Measurements from ENCODE around the gene EFCC1. TPM values are rescaled to one million over a fixed set of nuclear protein-coding genes. Genes with fewer than 3 reads are reported as not detected.

The EFCC1 gene
- total and polyA plus RNA-seq, 2 of the 8 experiments (the other 6 are each of a cell fraction or from before 2014, with no cell fraction given), result 0.14 to 0.37 TPM

- Histone ChIP-seq H2BK120ac (replicated peaks; ENCODE audit: low read depth, low read length) (peak overlapping the region; percentile 22), H4K5ac (ENCODE audit: insufficient read length, low read depth, low read length) (no peak overlapping the region), H3K23me2 (ENCODE audit: low read depth, low read length) (peaks cover 8% of the 10 kb centered on the region; the same call in 1 of the 2 replicates), H3K23ac (ENCODE audit: insufficient read length) (no peak overlapping the region), H3K18ac (ENCODE audit: extremely low read depth, low read length) (no peak overlapping the region), H4K8ac (ENCODE audit: extremely low read depth, insufficient read depth, low read length) (no peak overlapping the region), H4K91ac (replicated peaks; ENCODE audit: insufficient read length, low read length) (no peak overlapping the region), H3K4me2 (ENCODE audit: insufficient read depth in 1 of 2, low read depth in 2 of 2, low read length in 2 of 2) (peak overlapping the region; percentile 90 to 94), H2BK12ac (ENCODE audit: low read depth, low read length) (no peak overlapping the region), H4K20me1 (replicated peaks in 1 of 2; ENCODE audit: control insufficient read depth in 1 of 2, insufficient read depth in 2 of 2, low read length in 2 of 2) (no peaks in the 10 kb centered on the region), H3K9ac (replicated peaks in 1 of 4; ENCODE audit: extremely low read depth in 1 of 4, low read depth in 3 of 4, low read length in 3 of 4) (no peak overlapping the region), H2AFZ (ENCODE audit: low read length) (0 out of 2 replicates have a peak overlapping the region, but pooled peaks have one; percentile 30), H3K36me3 (ENCODE audit: control insufficient read depth in 2 of 4, insufficient read depth in 4 of 4, low read length in 3 of 4) (no peaks in the 10 kb centered on the region), H3K4ac (replicated peaks; ENCODE audit: insufficient read length, low read depth, low read length) (no peak overlapping the region), H3K27ac (ENCODE audit: low read depth, low read length) (no peak overlapping the region), H3K79me1 (ENCODE audit: low read depth, low read length) (no peaks in the 10 kb centered on the region), H2BK15ac (ENCODE audit: low read length) (peak overlapping the region; percentile 95; the same call in 1 of the 2 replicates), H3K4me1 (replicated peaks in 1 of 4; ENCODE audit: control insufficient read depth in 3 of 4, insufficient read depth in 4 of 4, low read length in 3 of 4) (peaks cover 7 to 16% (median 10%) of the 10 kb centered on the region in 4 experiments), H3K14ac (ENCODE audit: insufficient read length) (no peak overlapping the region), H2AK5ac (ENCODE audit: low read depth, low read length) (peak overlapping the region; percentile 58; the same call in 1 of the 2 replicates), H3K56ac (replicated peaks; ENCODE audit: insufficient read length, low read depth, low read length) (no peak overlapping the region), H2BK20ac (ENCODE audit: low read length) (no peak overlapping the region), H3K9me3 (ENCODE audit: insufficient read depth in 2 of 2, low read depth in 1 of 2, low read length in 1 of 2) (no peaks in the 10 kb centered on the region), H3K4me3 (ENCODE audit: extremely low read depth in 1 of 4, insufficient read depth in 2 of 4, low read depth in 3 of 4, low read length in 4 of 4) (peak overlapping the region in 1 of 4 experiments; percentile 62; a peak in 1 of 8 replicates), H3K27me3 (replicated peaks in 1 of 4; ENCODE audit: control insufficient read depth in 3 of 4, extremely low read depth in 1 of 4, insufficient read depth in 3 of 4, low read length in 3 of 4) (peaks cover 3 to 23% (median 20%) of the 10 kb centered on the region in 4 experiments), H2BK5ac (ENCODE audit: low read depth, low read length) (no peak overlapping the region), H3K79me2 (ENCODE audit: control insufficient read depth in 1 of 2, insufficient read depth in 2 of 2, low read length in 2 of 2) (no peaks in the 10 kb centered on the region)
- ChIA-PET POLR2A (ENCODE audit: partially characterized antibody) (interaction anchor here (0.7 to 1.9 kb wide), 6 partner anchors 7 to 199 kb away, joined by 3 to 5 read pairs (median 4); no protein-coding TSS in a partner anchor), CTCF (ENCODE audit: partially characterized antibody) (interaction anchor here (0.6 to 3.6 kb wide), 9 partner anchors 8 to 250 kb away, joined by 3 to 28 read pairs (median 6); no protein-coding TSS in a partner anchor)
- WGBS, 2 experiments (ENCODE audit: extremely low coverage in 1 of 2, insufficient coverage in 1 of 2, insufficient read length in 1 of 2, insufficient replicate concordance in 2 of 2, low coverage in 1 of 2, low lambda C conversion rate in 2 of 2, missing lambda C conversion rate in 1 of 2), result 85% methylated on average over 19 of the region's 19 CpGs; no CpG with 5 or more reads in 1 of the 2 experiments
- DNase-seq (ENCODE audit: low read depth in 1 of 2, low spot score in 2 of 2) (no peak), FAIRE-seq (no peak)
- TF ChIP-seq CREB1 (IDR thresholded peaks at IDR 0.05), result no peak
- TF ChIP-seq JUN (IDR thresholded peaks at IDR 0.05; ENCODE audit: low read depth, low read length), result no peak
- no peak for TF ChIP-seq EGR1 (IDR thresholded peaks at IDR 0.05; ENCODE audit: borderline replicate concordance, low read depth, low read length)
- no peak for TF ChIP-seq RBBP5 (IDR thresholded peaks at IDR 0.05; ENCODE audit: borderline replicate concordance, low read depth, low read length)
- no peak for TF ChIP-seq SIN3A (conservative IDR thresholded peaks at IDR 0.05 in 1 of 2, IDR thresholded peaks at IDR 0.05 in 1 of 2; ENCODE audit: low read depth in 1 of 2, low read length in 2 of 2)
- no peak for TF ChIP-seq GTF2F1 (IDR thresholded peaks at IDR 0.05; ENCODE audit: borderline replicate concordance, low read depth, low read length)
- no peak for TF ChIP-seq CHD2 (IDR thresholded peaks at IDR 0.05; ENCODE audit: low read length)
- no peak for TF ChIP-seq FOSL1 (IDR thresholded peaks at IDR 0.05; ENCODE audit: insufficient read depth, low read depth, low read length)
- TF ChIP-seq SRF (IDR thresholded peaks at IDR 0.05; ENCODE audit: low read depth, low read length), result no peak
- TF ChIP-seq SIX5 (IDR thresholded peaks at IDR 0.05; ENCODE audit: low read depth, low read length), result no peak
- no peak for TF ChIP-seq POLR2A (IDR thresholded peaks at IDR 0.05; ENCODE audit: control extremely low read depth in 1 of 2, low read depth in 2 of 2, low read length in 2 of 2)
- TF ChIP-seq TAF7 (optimal IDR thresholded peaks at IDR 0.05; ENCODE audit: borderline replicate concordance, low read depth, low read length), result no peak
Measured at GRCh38 chr3:128994581-128995546, 6.2 kb upstream of the EFCC1 start.
